Nephron (organoid): ENCODE measurements around the gene JCAD.
A peak's percentile ranks its signal among the peaks of the same experiment; 100 is the strongest.

Experiments used
- H3K27ac Mint-ChIP-seq, 3 experiments: 2 replicates each; pipeline ENCODE4 v1.8.0; 2020; ENCODE audit warnings: mixed read lengths in 3 of 3, mild to moderate bottlenecking in 2 of 3, moderate library complexity in 1 of 3
- H3K27me3 Mint-ChIP-seq: 2 replicates; pipeline ENCODE4 v1.8.0; 2021; ENCODE audit warnings: low read depth, mild to moderate bottlenecking, moderate library complexity, mixed read lengths
- H3K36me3 Mint-ChIP-seq: 2 replicates; pipeline ENCODE4 v1.8.0; 2020; ENCODE audit warnings: low read depth, mixed read lengths
- H3K4me1 Mint-ChIP-seq: 2 replicates; pipeline ENCODE4 v1.8.0; 2020; ENCODE audit warnings: mixed read lengths
- H3K4me3 Mint-ChIP-seq, 3 experiments: 2 replicates each; pipeline ENCODE4 v1.8.0; 2020; ENCODE audit warnings: mild to moderate bottlenecking in 3 of 3, mixed read lengths in 3 of 3, moderate library complexity in 2 of 3
- H3K9me3 Mint-ChIP-seq: 2 replicates; pipeline ENCODE4 v1.8.0; 2020; ENCODE audit warnings: mixed read lengths
- CTCF ChIP-seq, 3 experiments: fragments of 200-600 bp; sonication (generic); IDR thresholded peaks; one replicate each; pipeline ENCODE4 v1.5.0; 2021; ENCODE audit warnings: antibody characterized with exemption in 3 of 3; ENCODE audit not compliant: unreplicated experiment in 3 of 3

Gene JCAD

GRCh38 chr10:29974773-29975172 is 84.6 kb downstream of the JCAD start:
- peaks cover 4% of the 10 kb centered on the region for H3K36me3 Mint-ChIP-seq
- H3K27me3 Mint-ChIP-seq: peaks cover 3% of the 10 kb centered on the region
- H3K9me3 Mint-ChIP-seq: peaks cover 9% of the 10 kb centered on the region
- H3K27ac Mint-ChIP-seq: peak overlapping the region; percentile 27 to 53 (median 46)
- no peak overlapping the region for H3K4me3 Mint-ChIP-seq
- no peak for TF ChIP-seq CTCF (IDR thresholded peaks at IDR 0.05; ENCODE audit: unreplicated experiment in 3 of 3)
- H3K4me1 Mint-ChIP-seq: peaks cover 21% of the 10 kb centered on the region

DNA sequence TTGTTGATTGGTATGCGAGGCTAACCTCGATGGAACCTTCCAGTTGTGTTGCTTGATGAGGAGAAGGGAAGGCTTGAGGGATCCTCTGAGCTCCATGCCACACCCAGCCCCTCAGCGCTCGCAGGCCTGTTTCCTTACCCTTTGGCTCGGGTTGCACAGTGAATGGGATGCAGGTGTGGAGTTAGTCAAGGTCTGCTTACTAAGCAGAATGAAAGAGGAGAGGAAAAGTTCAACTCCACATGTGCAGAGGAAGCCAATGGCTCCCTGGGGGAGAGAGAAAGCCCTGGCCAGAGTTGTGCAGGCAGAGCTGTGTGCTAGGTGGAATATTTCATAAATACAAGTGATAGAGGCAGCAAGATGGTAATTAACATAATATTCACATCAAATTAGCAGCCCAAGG is 85.5 kb downstream of the JCAD start:
- H3K27ac Mint-ChIP-seq: peak overlapping the region; percentile 32 to 48 (median 46)
- H3K27me3 Mint-ChIP-seq: peaks cover 3% of the 10 kb centered on the region
- H3K4me3 Mint-ChIP-seq: no peak overlapping the region
- peaks cover 9% of the 10 kb centered on the region for H3K9me3 Mint-ChIP-seq
- peaks cover 4% of the 10 kb centered on the region for H3K36me3 Mint-ChIP-seq
- H3K4me1 Mint-ChIP-seq: peaks cover 14% of the 10 kb centered on the region
- no peak for TF ChIP-seq CTCF (IDR thresholded peaks at IDR 0.05; ENCODE audit: unreplicated experiment in 3 of 3)

DNA sequence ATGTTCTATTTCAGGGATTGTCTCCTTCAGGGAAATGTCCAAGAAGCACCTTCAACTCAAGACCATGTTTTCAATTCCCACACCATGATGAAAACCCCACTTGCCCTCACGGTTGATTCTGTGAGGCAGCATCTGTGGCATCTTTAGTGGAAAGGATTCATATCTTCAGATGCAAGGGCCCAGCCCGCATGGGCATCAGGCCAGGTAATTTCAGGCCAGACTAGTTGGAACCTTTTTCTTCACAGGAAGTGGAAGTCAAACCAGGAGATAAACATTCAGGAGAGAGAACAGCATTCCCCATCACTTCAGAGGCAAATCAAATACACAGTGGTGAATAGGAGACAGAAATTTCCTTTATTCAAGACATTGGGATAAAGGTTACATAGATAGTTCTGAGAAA is 88.8 kb downstream of the JCAD start:
- Mint-ChIP-seq H3K4me1 (peaks cover 11% of the 10 kb centered on the region), H3K9me3 (peaks cover 7% of the 10 kb centered on the region), H3K27me3 (peaks cover 3% of the 10 kb centered on the region), H3K4me3 (no peak overlapping the region), H3K36me3 (peaks cover 4% of the 10 kb centered on the region), H3K27ac (peak overlapping the region in 1 of 3 experiments; percentile 1)
- TF ChIP-seq CTCF (IDR thresholded peaks at IDR 0.05; ENCODE audit: unreplicated experiment in 3 of 3): no peak

GRCh38 chr10:29970012-29970396 is 89.4 kb downstream of the JCAD start:
- Mint-ChIP-seq H3K4me3 (no peak overlapping the region), H3K9me3 (peaks cover 5% of the 10 kb centered on the region), H3K4me1 (peaks cover 11% of the 10 kb centered on the region), H3K27ac (peak overlapping the region in 1 of 3 experiments; percentile 1), H3K27me3 (peaks cover 3% of the 10 kb centered on the region), H3K36me3 (peaks cover 4% of the 10 kb centered on the region)
- TF ChIP-seq CTCF (IDR thresholded peaks at IDR 0.05; ENCODE audit: unreplicated experiment in 3 of 3): no peak

- Mint-ChIP-seq H3K4me1 (peaks cover 13% of the 10 kb centered on the region), H3K36me3 (no peaks in the 10 kb centered on the region)
- no peak for TF ChIP-seq CTCF (IDR thresholded peaks at IDR 0.05; ENCODE audit: unreplicated experiment in 3 of 3)
These were observed 90.0 kb downstream of the JCAD start for GRCh38 chr10:29969255-29970011.

GRCh38 chr10:29968585-29968984 is 90.8 kb downstream of the JCAD start:
- H3K4me1 Mint-ChIP-seq: peaks cover 15% of the 10 kb centered on the region
- no peaks in the 10 kb centered on the region for H3K36me3 Mint-ChIP-seq
- H3K4me3 Mint-ChIP-seq: no peak overlapping the region
- no peak for TF ChIP-seq CTCF (IDR thresholded peaks at IDR 0.05; ENCODE audit: unreplicated experiment in 3 of 3)
- H3K27me3 Mint-ChIP-seq: peaks cover 7% of the 10 kb centered on the region
- no peak overlapping the region for H3K27ac Mint-ChIP-seq
- H3K9me3 Mint-ChIP-seq: no peaks in the 10 kb centered on the region

More at GRCh38 chr10:29969255-29970011, 90.0 kb downstream of the JCAD start:
- Mint-ChIP-seq H3K27me3 (peaks cover 5% of the 10 kb centered on the region), H3K4me3 (no peak overlapping the region), H3K27ac (no peak overlapping the region), H3K9me3 (no peaks in the 10 kb centered on the region)
